Calu3 (cell line): Measurements from ENCODE around the gene MRPS2. TPM values are rescaled to one million over a fixed set of nuclear protein-coding genes. Genes with fewer than 3 reads are reported as not detected.

Experiments
- BruUV-seq: library from RNA; stranded (reverse); fragments of 400-500 nt; replicated peaks from 2 replicates; lab custom pipeline; 2021; lab: Mats Ljungman, UMichigan
- CTCF ChIA-PET: fragments of 300-600 bp; sonication (Branson Sonifier 250); formaldehyde crosslinking; loops from one replicate; lab custom pipeline; 2022; ENCODE audit warnings: antibody characterized with exemption; lab: Charles Lee
- DNase-seq: peaks from one replicate; pipeline ENCODE4 v3.0.0; 2022
- H3K27ac Mint-ChIP-seq: one replicate; pipeline ENCODE4 v1.8.0; 2022; ENCODE audit warnings: mixed read lengths; ENCODE audit not compliant: unreplicated experiment
- H3K27me3 Mint-ChIP-seq: one replicate; pipeline ENCODE4 v1.8.0; 2022; ENCODE audit warnings: mixed read lengths; ENCODE audit not compliant: unreplicated experiment
- H3K36me3 Mint-ChIP-seq: one replicate; pipeline ENCODE4 v1.8.0; 2022; ENCODE audit warnings: mild to moderate bottlenecking, moderate library complexity, mixed read lengths; ENCODE audit not compliant: insufficient read depth, unreplicated experiment
- H3K4me1 Mint-ChIP-seq: one replicate; pipeline ENCODE4 v1.8.0; 2022; ENCODE audit warnings: mild to moderate bottlenecking, low read depth, mixed read lengths; ENCODE audit not compliant: unreplicated experiment
- H3K4me3 Mint-ChIP-seq: one replicate; pipeline ENCODE4 v1.8.0; 2022; ENCODE audit warnings: mild to moderate bottlenecking, low read depth, moderate library complexity, mixed read lengths; ENCODE audit not compliant: unreplicated experiment
- H3K9me3 Mint-ChIP-seq: one replicate; pipeline ENCODE4 v1.8.0; 2022; ENCODE audit warnings: low read depth, mixed read lengths; ENCODE audit not compliant: unreplicated experiment
- intact Hi-C: fragments of 100-400 bp; cut with micrococcal nuclease; formaldehyde crosslinking; loops from one replicate; pipeline ENCODE4 v1.10.0; 2022; ENCODE audit not compliant: unreplicated experiment
- total RNA-seq: library from RNA; stranded (reverse); gene quantifications from 2 replicates; pipeline ENCODE4 v1.2.3, GENCODE V29; 2022
- TF ChIP-seq, protein P1 (sequence below): fragments of 200-600 bp; IDR thresholded peaks from one replicate; pipeline ENCODE4 v1.8.0; 2022; ENCODE audit warnings: antibody characterized with exemption; ENCODE audit not compliant: unreplicated experiment

Gene MRPS2
- total RNA-seq, 1 experiment from 2014 or later, result 31.9 TPM

- H3K36me3 Mint-ChIP-seq, result peaks cover 6% of the 10 kb centered on the region
- BruUV-seq, result no TSS peak
- H3K4me1 Mint-ChIP-seq, result no peaks in the 10 kb centered on the region
- intact Hi-C loops, result no loop called here
- CTCF ChIA-PET, result no interaction called here
- H3K27me3 Mint-ChIP-seq, result peaks cover 47% of the 10 kb centered on the region
- H3K9me3 Mint-ChIP-seq, result no peaks in the 10 kb centered on the region
- H3K27ac Mint-ChIP-seq, result no peak overlapping the region
- no peak for DNase-seq
- H3K4me3 Mint-ChIP-seq, result no peak overlapping the region
- TF ChIP-seq, protein P1, sequence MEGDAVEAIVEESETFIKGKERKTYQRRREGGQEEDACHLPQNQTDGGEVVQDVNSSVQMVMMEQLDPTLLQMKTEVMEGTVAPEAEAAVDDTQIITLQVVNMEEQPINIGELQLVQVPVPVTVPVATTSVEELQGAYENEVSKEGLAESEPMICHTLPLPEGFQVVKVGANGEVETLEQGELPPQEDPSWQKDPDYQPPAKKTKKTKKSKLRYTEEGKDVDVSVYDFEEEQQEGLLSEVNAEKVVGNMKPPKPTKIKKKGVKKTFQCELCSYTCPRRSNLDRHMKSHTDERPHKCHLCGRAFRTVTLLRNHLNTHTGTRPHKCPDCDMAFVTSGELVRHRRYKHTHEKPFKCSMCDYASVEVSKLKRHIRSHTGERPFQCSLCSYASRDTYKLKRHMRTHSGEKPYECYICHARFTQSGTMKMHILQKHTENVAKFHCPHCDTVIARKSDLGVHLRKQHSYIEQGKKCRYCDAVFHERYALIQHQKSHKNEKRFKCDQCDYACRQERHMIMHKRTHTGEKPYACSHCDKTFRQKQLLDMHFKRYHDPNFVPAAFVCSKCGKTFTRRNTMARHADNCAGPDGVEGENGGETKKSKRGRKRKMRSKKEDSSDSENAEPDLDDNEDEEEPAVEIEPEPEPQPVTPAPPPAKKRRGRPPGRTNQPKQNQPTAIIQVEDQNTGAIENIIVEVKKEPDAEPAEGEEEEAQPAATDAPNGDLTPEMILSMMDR, result no peak
These were observed 52.3 kb downstream of the MRPS2 start for GRCh38 chr9:135552698-135553171.

Other genes with a start within 250 kb of the MRPS2 start
- gene PPP1R26, start 20.9 kb upstream of the MRPS2 start, total RNA-seq, result 32.1 and 35.1 TPM in 2 replicates
- not detected in 2 replicates for gene LCN1, start 20.8 kb downstream of the MRPS2 start, total RNA-seq
- not detected in 2 replicates for gene OBP2A, start 45.4 kb downstream of the MRPS2 start, total RNA-seq
- gene PAEP, start 61.1 kb downstream of the MRPS2 start, total RNA-seq, result 0.45 TPM in 1 of 2 replicates, not detected in the other
- gene GLT6D1, start 138.9 kb downstream of the MRPS2 start, total RNA-seq, result not detected in 2 replicates
- gene LCN9, start 162.6 kb downstream of the MRPS2 start, total RNA-seq, result not detected in 2 replicates
- not detected in 2 replicates for gene SOHLH1, start 198.8 kb downstream of the MRPS2 start, total RNA-seq
- not detected in 2 replicates for gene KCNT1, start 201.5 kb downstream of the MRPS2 start, total RNA-seq